HepG2 (cell line): Measurements from ENCODE around the gene SREBF1. TPM values are rescaled to one million over a fixed set of nuclear protein-coding genes. Genes with fewer than 3 reads are reported as not detected.

Experiments
- ATAC-seq: fragments of 200-7000 bp; cut with Tn5 transposase; 3 replicates; pipeline ENCODE4 v1.9.1; 2020; ENCODE audit warnings: mild to moderate bottlenecking, moderate library complexity
- Bru-seq: library from RNA; stranded (reverse); fragments of 400-500 nt; gene quantifications from one replicate; lab custom pipeline; 2021; lab: Mats Ljungman, UMichigan
- BruChase-seq, 2 experiments: library from RNA; stranded (reverse); fragments of 400-500 nt; gene quantifications; one replicate each; lab custom pipeline; 2021; lab: Mats Ljungman, UMichigan
- BruUV-seq: library from RNA; stranded (reverse); fragments of 400-500 nt; replicated peaks from 2 replicates; lab custom pipeline; 2021; lab: Mats Ljungman, UMichigan
- CTCF ChIA-PET: fragments of 300-600 bp; formaldehyde crosslinking; extraction: SDS; loops from one replicate; lab custom pipeline; 2021; ENCODE audit warnings: low total read pairs, inconsistent platforms, low intra/inter-chr PET ratio; lab: Yijun Ruan, JAX
- POLR2A ChIA-PET: fragments of 350-600 bp; sonication (Branson Sonifier 250); formaldehyde crosslinking; loops from one replicate; lab custom pipeline; 2020; ENCODE audit warnings: antibody characterized with exemption, inconsistent platforms; lab: Yijun Ruan, JAX
- DNase-seq: peaks from one replicate; pipeline ENCODE4 v3.0.0-alpha.2; 2015; ENCODE audit warnings: low spot score
- FAIRE-seq: peaks from 3 replicates; lab custom pipeline; 2011; peaks lifted over from hg19 to GRCh38; lab: Jason Lieb, UNC
- H2AFZ ChIP-seq: one replicate; pipeline ENCODE4 v1.6.1; 2011; ENCODE audit warnings: low read length, inconsistent platforms
- H3K27ac ChIP-seq: fragments of 300-600 bp; 3 replicates; pipeline ENCODE4 v1.8.0; 2011; ENCODE audit warnings: mixed run types, mild to moderate bottlenecking, mixed read lengths, low read length, inconsistent platforms; ENCODE audit not compliant: insufficient read depth; ENCODE audit errors: extremely low read length
- H3K27me3 ChIP-seq, 2 experiments: fragments of 200-600 bp in 1 of 2; 2 replicates in 1 of 2; 3 replicates in 1 of 2; pipeline versions ENCODE4 v1.6.0 to v1.8.0; 2011; ENCODE audit warnings: low read length in 2 of 2, mild to moderate bottlenecking in 2 of 2, moderate library complexity in 2 of 2, inconsistent platforms in 1 of 2; ENCODE audit not compliant: insufficient read depth in 2 of 2, control insufficient read depth in 1 of 2
- H3K36me3 ChIP-seq, 2 experiments: fragments of 200-600 bp in 1 of 2; replicated peaks in 1 of 2; 2 replicates in 1 of 2; 3 replicates in 1 of 2; pipeline versions ENCODE4 v1.5.1 to v1.8.0; 2011; ENCODE audit warnings: low read length in 2 of 2, inconsistent platforms in 1 of 2; ENCODE audit not compliant: insufficient read depth in 2 of 2, control insufficient read depth in 1 of 2
- H3K4me1 ChIP-seq: 2 replicates; pipeline ENCODE4 v1.5.1; 2012; ENCODE audit warnings: low read length, inconsistent platforms; ENCODE audit not compliant: insufficient read depth
- H3K4me2 ChIP-seq: 2 replicates; pipeline ENCODE4 v1.6.0; 2011; ENCODE audit warnings: low read depth, low read length, inconsistent platforms
- H3K4me3 ChIP-seq, 3 experiments: fragments of 200-600 bp in 1 of 3; sonication (generic), shearing (Covaris generic) in 1 of 3; replicated peaks in 1 of 3; 2 replicates each; pipeline ENCODE4 v1.5.1; 2011 to 2016; ENCODE audit warnings: low read length in 3 of 3, inconsistent platforms in 2 of 3, low read depth in 2 of 3, mild to moderate bottlenecking in 2 of 3, control low read depth in 1 of 3, mixed read lengths in 1 of 3; ENCODE audit not compliant: insufficient read depth in 1 of 3
- H3K79me2 ChIP-seq: one replicate; pipeline ENCODE4 v1.6.1; 2011; ENCODE audit warnings: low read length, inconsistent platforms; ENCODE audit not compliant: insufficient read depth
- H3K9ac ChIP-seq: 2 replicates; pipeline ENCODE4 v1.6.0; 2011; ENCODE audit warnings: mild to moderate bottlenecking, low read depth, low read length, inconsistent platforms; ENCODE audit not compliant: insufficient read depth
- H3K9me3 ChIP-seq: 2 replicates; pipeline ENCODE4 v1.5.1; 2012; ENCODE audit warnings: mild to moderate bottlenecking, low read length
- H4K20me1 ChIP-seq: 2 replicates; pipeline ENCODE4 v1.6.0; 2011; ENCODE audit warnings: inconsistent platforms, mild to moderate bottlenecking, low read length, moderate library complexity; ENCODE audit not compliant: insufficient read depth
- HIVEP1 ChIP-seq: sonication (generic); formaldehyde crosslinking; IDR thresholded peaks from 2 replicates; pipeline ENCODE4 v1.4.0; 2020; ENCODE audit warnings: mild to moderate bottlenecking, missing genetic modification reagents
- KDM2A ChIP-seq: sonication (generic); formaldehyde crosslinking; IDR thresholded peaks from 2 replicates; pipeline ENCODE4 v1.4.0; 2020; ENCODE audit warnings: low read depth, missing genetic modification reagents, borderline replicate concordance
- PLRG1 ChIP-seq: fragments of 450-650 bp; conservative IDR thresholded peaks from 2 replicates; pipeline ENCODE4 v1.6.1; 2016
- RBM39 ChIP-seq: fragments of 200-400 bp; formaldehyde crosslinking; IDR thresholded peaks from one replicate; pipeline ENCODE4 v1.6.1; 2018; ENCODE audit warnings: antibody characterized with exemption, mild to moderate bottlenecking, low read depth, low read length; ENCODE audit not compliant: poor library complexity, severe bottlenecking
- TEAD3 ChIP-seq: optimal IDR thresholded peaks from 2 replicates; pipeline ENCODE3; 2016; ENCODE audit warnings: borderline replicate concordance
- ZNF790 ChIP-seq: sonication (generic); formaldehyde crosslinking; IDR thresholded peaks from 2 replicates; pipeline ENCODE4 v1.8.0; 2022; ENCODE audit warnings: missing genetic modification reagents, mild to moderate bottlenecking, borderline replicate concordance
- WGBS: methylation state at CpG from one replicate; pipeline ENCODE4 v1.1.6; 2017; ENCODE audit warnings: low lambda C conversion rate; 5-methylcytosine and 5-hydroxymethylcytosine counted together
- in situ Hi-C: cut with HindIII; loops from 2 replicates; pipeline ENCODE4 v1.10.0; 2017; ENCODE audit warnings: low pct_unique_long_range_greater_than_20kb; ENCODE audit not compliant: extremely low pct_ligation_motif_present
- intact Hi-C: fragments of 100-400 bp; cut with micrococcal nuclease; formaldehyde crosslinking; loops from one replicate; pipeline ENCODE4 v1.10.0; 2022; ENCODE audit not compliant: unreplicated experiment
- long read RNA-seq, 2 experiments: library from RNA in 1 of 2; library from polyadenylated mRNA in 1 of 2; stranded (forward) in 1 of 2; unstranded in 1 of 2; transcript quantifications; one replicate each; pipeline ENCODE4 v2.0.0, GENCODE V29; 2019 to 2022
- polyA minus RNA-seq, 3 experiments: library from RNA; depleted of rRNA, polyadenylated mRNA; stranded (reverse); fragments of >200 nt; gene quantifications; 2 replicates each; pipeline ENCODE4 v1.2.3, GENCODE V29; 2011; ENCODE audit warnings: low replicate concordance in 1 of 3
- polyA plus RNA-seq, 8 experiments: library from polyadenylated mRNA; depleted of rRNA in 3 of 8; stranded (reverse) in 7 of 8; unstranded in 1 of 8; fragments of >200 nt; fragmentation: Illumina TruSeq in 4 of 8; extraction: Trizol in 4 of 8; gene quantifications; 2 replicates each; pipeline versions ENCODE4 v1.2.1 to v1.2.3, GENCODE V29; 2011 to 2016; ENCODE audit warnings: low read depth in 4 of 8, missing spikeins in 1 of 8, mixed read lengths in 1 of 8; ENCODE audit not compliant: insufficient read depth in 1 of 8
- total RNA-seq, 5 experiments: library from RNA; depleted of rRNA; stranded (reverse); fragments of >200 nt; fragmentation: Illumina TruSeq; extraction: Trizol; gene quantifications; 2 replicates each; pipeline ENCODE4 v1.2.3, GENCODE V29; 2016; ENCODE audit warnings: low read depth in 1 of 5
- TF ChIP-seq, protein P1 (sequence below): sonication (generic); formaldehyde crosslinking; IDR thresholded peaks from 2 replicates; pipeline ENCODE4 v1.5.0; 2020; ENCODE audit warnings: missing genetic modification reagents, mild to moderate bottlenecking, borderline replicate concordance
- TF ChIP-seq, protein P2 (sequence below): IDR thresholded peaks from 2 replicates; pipeline ENCODE4 v1.6.1; 2012; ENCODE audit warnings: inconsistent platforms
- TF ChIP-seq, protein P3 (sequence below): sonication (generic); formaldehyde crosslinking; IDR thresholded peaks from 2 replicates; pipeline ENCODE4 v1.5.0; 2020; ENCODE audit warnings: mild to moderate bottlenecking, missing genetic modification reagents
- TF ChIP-seq, protein P4 (sequence below): sonication (generic); formaldehyde crosslinking; IDR thresholded peaks from 2 replicates; pipeline ENCODE4 v1.8.0; 2022; ENCODE audit warnings: missing genetic modification reagents, mild to moderate bottlenecking, borderline replicate concordance
- TF ChIP-seq, protein P5 (sequence below), 2 experiments: fragments of 450-650 bp in 1 of 2; sonication (generic) in 1 of 2; formaldehyde crosslinking; IDR thresholded peaks; 2 replicates each; pipeline versions ENCODE4 v1.5.0 to v1.8.0; 2020 to 2022; ENCODE audit warnings: mild to moderate bottlenecking in 1 of 2, missing genetic modification reagents in 1 of 2

The SREBF1 gene
- 12.6 and 34.3 TPM in 2 replicates for total RNA-seq (2016; rRNA removed; fragmentation: Illumina TruSeq; extraction: Trizol)
- total RNA-seq (2016; cell fraction: cytosol; rRNA removed; fragmentation: Illumina TruSeq; extraction: Trizol; ENCODE audit: low read depth): 17.8 and 21.9 TPM in 2 replicates
- 11.7 and 40.3 TPM in 2 replicates for total RNA-seq (2016; cell fraction: insoluble cytoplasmic fraction; rRNA removed; fragmentation: Illumina TruSeq; extraction: Trizol)
- total RNA-seq (2016; cell fraction: membrane; rRNA removed; fragmentation: Illumina TruSeq; extraction: Trizol): 12.6 and 16.8 TPM in 2 replicates
- total RNA-seq (2016; cell fraction: nucleus; rRNA removed; fragmentation: Illumina TruSeq; extraction: Trizol): 53.2 and 57.7 TPM in 2 replicates
- polyA plus RNA-seq (2011; rRNA removed): 38.0 and 57.5 TPM in 2 replicates
- 16.6 and 23.2 TPM in 2 replicates for polyA plus RNA-seq (2011; cell fraction: cytosol; rRNA removed)
- polyA plus RNA-seq (2011; cell fraction: nucleus; rRNA removed): 385 and 409 TPM in 2 replicates
- polyA plus RNA-seq (2012): 60.2 and 60.8 TPM in 2 replicates
- polyA plus RNA-seq (2016; cell fraction: cytosol; fragmentation: Illumina TruSeq; extraction: Trizol; ENCODE audit: low read depth): 3.6 and 4.8 TPM in 2 replicates
- 11.3 and 14.1 TPM in 2 replicates for polyA plus RNA-seq (2016; cell fraction: insoluble cytoplasmic fraction; fragmentation: Illumina TruSeq; extraction: Trizol; ENCODE audit: low read depth)
- 7.4 and 8.0 TPM in 2 replicates for polyA plus RNA-seq (2016; cell fraction: membrane; fragmentation: Illumina TruSeq; extraction: Trizol; ENCODE audit: low read depth)
- 156 and 162 TPM in 2 replicates for polyA plus RNA-seq (2016; cell fraction: nucleus; fragmentation: Illumina TruSeq; extraction: Trizol; ENCODE audit: insufficient read depth, low read depth)
- polyA minus RNA-seq (2011; rRNA and poly(A)+ RNA removed; ENCODE audit: low replicate concordance): 70.2 and 130 TPM in 2 replicates
- 35.3 and 56.1 TPM in 2 replicates for polyA minus RNA-seq (2011; cell fraction: cytosol; rRNA and poly(A)+ RNA removed)
- 93.2 and 119 TPM in 2 replicates for polyA minus RNA-seq (2011; cell fraction: nucleus; rRNA and poly(A)+ RNA removed)
- Bru-seq, nascent RNA: percentile 75 among the genes with signal in this experiment
- percentile 84 among the genes with signal in this experiment for BruChase-seq, experiment 1, labeled RNA remaining after a 6-hour chase
- BruChase-seq, experiment 2, labeled RNA remaining after a 2-hour chase: percentile 84 among the genes with signal in this experiment
- long read RNA-seq, experiment 1, partial matches to known transcripts: 16 of 18 reads
- long read RNA-seq, experiment 1, other reads (novel, unspliced or antisense): 2 of 18 reads
- long read RNA-seq, experiment 2, full-length matches to known transcripts: 45 of 147 reads
- long read RNA-seq, experiment 2, partial matches to known transcripts: 58 of 147 reads
- long read RNA-seq, experiment 2, other reads (novel, unspliced or antisense): 44 of 147 reads

DNA sequence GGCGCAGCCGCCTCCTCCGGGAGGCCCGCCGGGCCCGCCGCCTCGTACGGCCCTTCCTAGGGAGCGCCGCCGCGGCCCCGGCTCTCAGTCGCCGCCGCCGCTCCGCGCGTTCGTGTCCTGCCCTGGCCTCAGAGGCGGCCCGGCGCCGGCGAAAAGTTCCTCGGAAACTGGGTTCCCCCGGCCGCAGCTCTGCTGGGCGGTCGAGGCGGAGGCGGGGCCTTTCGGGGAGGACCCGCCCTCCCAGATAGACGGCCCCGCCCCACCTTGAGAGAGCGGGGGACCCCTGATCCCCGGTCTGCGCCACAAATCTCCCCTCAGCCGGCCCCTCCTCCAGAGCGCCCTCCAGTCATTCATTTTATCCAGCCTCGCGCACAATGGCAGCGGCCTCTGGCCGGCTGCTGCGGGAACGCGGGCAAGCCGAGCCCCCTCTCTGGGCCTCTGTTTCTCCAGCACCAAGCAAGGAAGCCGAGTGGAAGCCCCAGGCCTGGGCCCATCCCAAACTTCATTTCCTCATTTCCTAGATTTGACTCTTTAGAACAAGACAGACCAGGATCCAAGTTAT is at the start of gene SREBF1:
TSS of gene SREBF1 (minus strand) at position 169 of the 562 bp plus-strand sequence. CDS start 169 bp downstream, outside the sequence.
- Histone ChIP-seq H3K27ac (peak within 1 kb of the TSS; percentile 90), H3K4me1 (peaks cover 84% of the 10 kb centered on the region), H3K27me3 (no peaks in the 10 kb centered on the region), H3K9ac (peak within 1 kb of the TSS; percentile 99), H3K9me3 (no peaks in the 10 kb centered on the region), H3K36me3 (peaks cover 4 to 10% of the 10 kb centered on the region in 2 experiments), H3K79me2 (peaks cover 43% of the 10 kb centered on the region), H3K4me3 (peak within 1 kb of the TSS; percentile 82 to 94 (median 91)), H2AFZ (no peak within 1 kb of the TSS), H3K4me2 (peak within 1 kb of the TSS; percentile 91), H4K20me1 (peaks cover 20% of the 10 kb centered on the region; the same call in 1 of the 2 replicates)
- peak; percentile 10 for ATAC-seq
- CTCF ChIA-PET: interaction anchor here (1.1 kb wide), 1 partner anchor 24 kb away, joined by 3 read pairs; no protein-coding TSS in a partner anchor
- POLR2A ChIA-PET: interaction anchor here (0.6 to 4.2 kb wide), 17 partner anchors 11 to 1399 kb away, joined by 3 to 69 read pairs (median 4); partner anchors contain the start of genes DRC3, PEMT and TOM1L2
- intact Hi-C loops (loop anchor here (1.0 kb wide), 1 partner anchor 25 kb away; no protein-coding TSS in a partner anchor), in situ Hi-C loops (no loop called here)
- 2% methylated on average over 11 of the region's 52 CpGs for WGBS
- peak; percentile 37 for DNase-seq
- no peak for FAIRE-seq
- no TSS peak for BruUV-seq
- TF ChIP-seq, protein P1, sequence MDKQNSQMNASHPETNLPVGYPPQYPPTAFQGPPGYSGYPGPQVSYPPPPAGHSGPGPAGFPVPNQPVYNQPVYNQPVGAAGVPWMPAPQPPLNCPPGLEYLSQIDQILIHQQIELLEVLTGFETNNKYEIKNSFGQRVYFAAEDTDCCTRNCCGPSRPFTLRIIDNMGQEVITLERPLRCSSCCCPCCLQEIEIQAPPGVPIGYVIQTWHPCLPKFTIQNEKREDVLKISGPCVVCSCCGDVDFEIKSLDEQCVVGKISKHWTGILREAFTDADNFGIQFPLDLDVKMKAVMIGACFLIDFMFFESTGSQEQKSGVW (CRISPR knock-in tag): no peak
- TF ChIP-seq RBM39: peak; percentile 68
- TF ChIP-seq, protein P2, sequence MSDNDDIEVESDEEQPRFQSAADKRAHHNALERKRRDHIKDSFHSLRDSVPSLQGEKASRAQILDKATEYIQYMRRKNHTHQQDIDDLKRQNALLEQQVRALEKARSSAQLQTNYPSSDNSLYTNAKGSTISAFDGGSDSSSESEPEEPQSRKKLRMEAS: no peak
- TF ChIP-seq, protein P3, sequence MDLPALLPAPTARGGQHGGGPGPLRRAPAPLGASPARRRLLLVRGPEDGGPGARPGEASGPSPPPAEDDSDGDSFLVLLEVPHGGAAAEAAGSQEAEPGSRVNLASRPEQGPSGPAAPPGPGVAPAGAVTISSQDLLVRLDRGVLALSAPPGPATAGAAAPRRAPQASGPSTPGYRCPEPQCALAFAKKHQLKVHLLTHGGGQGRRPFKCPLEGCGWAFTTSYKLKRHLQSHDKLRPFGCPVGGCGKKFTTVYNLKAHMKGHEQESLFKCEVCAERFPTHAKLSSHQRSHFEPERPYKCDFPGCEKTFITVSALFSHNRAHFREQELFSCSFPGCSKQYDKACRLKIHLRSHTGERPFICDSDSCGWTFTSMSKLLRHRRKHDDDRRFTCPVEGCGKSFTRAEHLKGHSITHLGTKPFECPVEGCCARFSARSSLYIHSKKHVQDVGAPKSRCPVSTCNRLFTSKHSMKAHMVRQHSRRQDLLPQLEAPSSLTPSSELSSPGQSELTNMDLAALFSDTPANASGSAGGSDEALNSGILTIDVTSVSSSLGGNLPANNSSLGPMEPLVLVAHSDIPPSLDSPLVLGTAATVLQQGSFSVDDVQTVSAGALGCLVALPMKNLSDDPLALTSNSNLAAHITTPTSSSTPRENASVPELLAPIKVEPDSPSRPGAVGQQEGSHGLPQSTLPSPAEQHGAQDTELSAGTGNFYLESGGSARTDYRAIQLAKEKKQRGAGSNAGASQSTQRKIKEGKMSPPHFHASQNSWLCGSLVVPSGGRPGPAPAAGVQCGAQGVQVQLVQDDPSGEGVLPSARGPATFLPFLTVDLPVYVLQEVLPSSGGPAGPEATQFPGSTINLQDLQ (CRISPR knock-in tag): no peak
- TF ChIP-seq, protein P4, sequence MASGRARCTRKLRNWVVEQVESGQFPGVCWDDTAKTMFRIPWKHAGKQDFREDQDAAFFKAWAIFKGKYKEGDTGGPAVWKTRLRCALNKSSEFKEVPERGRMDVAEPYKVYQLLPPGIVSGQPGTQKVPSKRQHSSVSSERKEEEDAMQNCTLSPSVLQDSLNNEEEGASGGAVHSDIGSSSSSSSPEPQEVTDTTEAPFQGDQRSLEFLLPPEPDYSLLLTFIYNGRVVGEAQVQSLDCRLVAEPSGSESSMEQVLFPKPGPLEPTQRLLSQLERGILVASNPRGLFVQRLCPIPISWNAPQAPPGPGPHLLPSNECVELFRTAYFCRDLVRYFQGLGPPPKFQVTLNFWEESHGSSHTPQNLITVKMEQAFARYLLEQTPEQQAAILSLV (CRISPR knock-in tag): 0 out of 2 replicates have a peak, but pooled peaks have one; percentile 31
- TF ChIP-seq HIVEP1 (CRISPR knock-in tag): no peak
- no peak for TF ChIP-seq TEAD3 (CRISPR knock-in tag)
- TF ChIP-seq PLRG1: no peak
- TF ChIP-seq, protein P5, sequence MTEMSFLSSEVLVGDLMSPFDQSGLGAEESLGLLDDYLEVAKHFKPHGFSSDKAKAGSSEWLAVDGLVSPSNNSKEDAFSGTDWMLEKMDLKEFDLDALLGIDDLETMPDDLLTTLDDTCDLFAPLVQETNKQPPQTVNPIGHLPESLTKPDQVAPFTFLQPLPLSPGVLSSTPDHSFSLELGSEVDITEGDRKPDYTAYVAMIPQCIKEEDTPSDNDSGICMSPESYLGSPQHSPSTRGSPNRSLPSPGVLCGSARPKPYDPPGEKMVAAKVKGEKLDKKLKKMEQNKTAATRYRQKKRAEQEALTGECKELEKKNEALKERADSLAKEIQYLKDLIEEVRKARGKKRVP (CRISPR knock-in tag; IDR thresholded peaks at IDR 0.05): no peak
- TF ChIP-seq KDM2A (CRISPR knock-in tag): peak; percentile 9; the same call in 1 of the 2 replicates
- 0 out of 2 replicates have a peak, but pooled peaks have one; percentile 31 for TF ChIP-seq ZNF790 (CRISPR knock-in tag)
